ENCODE results near the gene RAPGEF5.

DNA sequence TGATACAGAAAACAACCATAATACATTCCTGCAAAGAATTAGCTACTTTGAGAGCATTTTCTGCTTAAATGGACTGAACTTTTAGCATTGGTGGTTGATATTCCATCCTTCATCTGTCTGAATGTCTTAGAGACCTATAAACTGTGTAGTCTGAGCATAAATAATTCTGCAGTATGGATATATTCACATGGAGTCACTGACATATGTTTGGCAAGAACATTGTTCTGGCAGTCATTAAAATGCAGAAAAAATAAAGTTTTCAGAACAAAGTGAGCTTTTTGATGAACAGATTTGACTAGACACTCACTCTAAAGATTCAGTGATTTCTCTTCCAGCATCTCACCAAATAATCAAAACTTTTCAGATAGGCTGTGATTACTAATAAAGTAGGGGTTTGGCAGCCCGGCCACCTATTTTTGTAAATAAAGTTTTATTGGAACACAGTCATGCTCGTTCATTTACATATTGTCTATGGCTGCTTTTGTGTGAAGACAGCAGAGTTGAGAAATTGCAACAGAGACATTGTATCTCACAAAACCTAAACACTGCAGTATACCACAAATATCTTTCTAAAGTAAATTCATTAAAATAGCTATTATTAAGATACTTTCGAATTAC, 44.1 kb upstream of the RAPGEF5 start:
- TF ChIP-seq POLR2A (IDR thresholded peaks at IDR 0.05) (no peak), POLR2AphosphoS5 (IDR thresholded peaks at IDR 0.05) (no peak)
